Smooth muscle cell (in vitro differentiated cells): ENCODE data around the gene TMEM184A. TPM values are rescaled to one million over a fixed set of nuclear protein-coding genes. Genes with fewer than 3 reads are reported as not detected.

ENCODE experiments used
- DNase-seq: peaks from one replicate; lab custom pipeline; 2025; ENCODE audit not compliant: unreplicated experiment; lab: John Stamatoyannopoulos, UW
- H2AFZ ChIP-seq: fragments of 200-600 bp; sonication (generic); 2 replicates; pipeline ENCODE4 v1.6.0; 2016; ENCODE audit warnings: antibody characterized with exemption, low read depth, mild to moderate bottlenecking
- H3F3A ChIP-seq: fragments of 200-600 bp; sonication (generic); 2 replicates; pipeline ENCODE4 v1.6.0; 2017; ENCODE audit warnings: antibody characterized with exemption, low read depth
- H3K27ac ChIP-seq: fragments of 200-600 bp; sonication (generic); 2 replicates; pipeline ENCODE4 v1.5.1; 2016; ENCODE audit warnings: low read depth, mild to moderate bottlenecking
- H3K27me3 ChIP-seq: fragments of 200-600 bp; sonication (generic); 2 replicates; pipeline ENCODE4 v1.6.1; 2016; ENCODE audit warnings: low read depth, mild to moderate bottlenecking
- H3K36me3 ChIP-seq: fragments of 200-600 bp; sonication (generic); 2 replicates; pipeline ENCODE4 v1.5.1; 2016; ENCODE audit warnings: low read depth
- H3K4me1 ChIP-seq: fragments of 200-600 bp; sonication (generic); 2 replicates; pipeline ENCODE4 v1.5.1; 2016; ENCODE audit warnings: low read depth
- H3K4me2 ChIP-seq: fragments of 200-600 bp; sonication (generic); 2 replicates; pipeline ENCODE4 v1.6.0; 2016; ENCODE audit warnings: mild to moderate bottlenecking
- H3K4me3 ChIP-seq: fragments of 200-600 bp; sonication (generic); 2 replicates; pipeline ENCODE4 v1.5.1; 2016; ENCODE audit warnings: mild to moderate bottlenecking
- H3K79me2 ChIP-seq: fragments of 200-600 bp; sonication (generic); 2 replicates; pipeline ENCODE4 v1.6.0; 2016; ENCODE audit warnings: low read depth, mild to moderate bottlenecking
- H3K9ac ChIP-seq: fragments of 200-600 bp; sonication (generic); 2 replicates; pipeline ENCODE4 v1.6.0; 2016; ENCODE audit warnings: low read depth
- H3K9me3 ChIP-seq: fragments of 200-600 bp; sonication (generic); replicated peaks from 2 replicates; pipeline ENCODE4 v1.5.1; 2016; ENCODE audit warnings: low read depth
- H4K20me1 ChIP-seq: fragments of 200-600 bp; sonication (generic); 2 replicates; pipeline ENCODE4 v1.6.0; 2016; ENCODE audit warnings: low read depth
- WGBS: methylation state at CpG from one replicate; pipeline ENCODE4 v1.1.7; 2016; ENCODE audit warnings: low lambda C conversion rate; 5-methylcytosine and 5-hydroxymethylcytosine counted together
- polyA plus RNA-seq: library from polyadenylated mRNA; unstranded; fragments of >200 nt; fragmentation: Nextera tagmentation; extraction: Ambion mirVana; gene quantifications from 2 replicates; pipeline ENCODE4 v1.2.1, GENCODE V29; 2016
- total RNA-seq: library from RNA; depleted of rRNA; stranded (reverse); fragments of >200 nt; gene quantifications from 2 replicates; pipeline ENCODE4 v1.2.3, GENCODE V29; 2014
- TF ChIP-seq, protein P1 (sequence below): fragments of 200-600 bp; sonication (generic); IDR thresholded peaks from 2 replicates; pipeline ENCODE4 v1.5.1; 2017; ENCODE audit warnings: borderline replicate concordance, mild to moderate bottlenecking, antibody characterized with exemption; ENCODE audit not compliant: insufficient read depth, poor library complexity, severe bottlenecking

TMEM184A gene
- total RNA-seq (4.8 and 6.6 TPM in 2 replicates), polyA plus RNA-seq (1.6 and 4.5 TPM in 2 replicates)

DNA sequence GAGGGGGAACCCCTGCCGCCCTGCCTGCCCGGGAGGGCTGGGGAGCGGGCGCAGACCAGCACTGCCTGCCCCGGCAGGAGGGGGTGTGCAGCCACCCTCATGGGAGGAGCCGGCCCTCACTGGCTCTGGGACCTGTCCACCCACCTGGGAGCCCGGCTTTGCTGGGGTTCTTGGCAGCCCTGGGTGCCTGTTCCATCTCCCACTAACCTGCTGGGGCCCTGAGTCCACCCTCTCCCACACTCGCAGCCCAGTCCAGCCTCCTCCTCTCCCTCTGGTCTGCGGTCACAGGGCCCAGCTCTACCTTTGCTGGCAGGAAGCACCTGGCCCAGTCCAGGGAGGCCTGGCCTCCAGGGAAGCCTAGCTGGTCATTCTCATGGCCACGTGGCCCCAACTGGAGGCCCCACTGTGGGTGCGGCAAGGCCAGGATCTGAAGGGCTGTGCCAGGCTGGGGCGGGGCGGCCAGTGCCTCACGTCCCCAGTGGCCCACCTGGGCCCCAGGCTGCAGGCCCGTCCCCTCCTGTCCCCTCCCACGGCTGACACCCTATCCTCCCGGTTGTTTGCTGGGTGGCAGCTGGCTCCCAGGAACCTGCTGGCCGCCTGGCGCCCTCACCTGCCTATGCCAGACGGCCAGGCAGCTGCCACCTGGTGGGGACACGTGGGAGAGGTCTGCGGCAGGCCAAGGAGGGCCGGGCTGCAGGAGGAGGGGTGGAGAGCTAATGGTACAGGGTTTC lies at the start of gene TMEM184A:
TMEM184A (minus strand) TSS at position 393 of the 731 bp plus-strand sequence. CDS start 721 bp downstream, outside the sequence.
- Histone ChIP-seq H3K9ac (no peak within 1 kb of the TSS), H3K4me3 (peak within 1 kb of the TSS; percentile 18), H3K4me1 (no peaks in the 10 kb centered on the region), H3F3A (no peaks in the 10 kb centered on the region), H3K27ac (peak within 1 kb of the TSS; percentile 38), H4K20me1 (no peaks in the 10 kb centered on the region), H3K4me2 (peak within 1 kb of the TSS; percentile 62), H2AFZ (no peak within 1 kb of the TSS), H3K79me2 (no peaks in the 10 kb centered on the region), H3K36me3 (no peaks in the 10 kb centered on the region), H3K9me3 (no peaks in the 10 kb centered on the region), H3K27me3 (no peaks in the 10 kb centered on the region)
- 66% methylated on average over 19 of the region's 23 CpGs for WGBS
- no peak for DNase-seq
- TF ChIP-seq, protein P1, sequence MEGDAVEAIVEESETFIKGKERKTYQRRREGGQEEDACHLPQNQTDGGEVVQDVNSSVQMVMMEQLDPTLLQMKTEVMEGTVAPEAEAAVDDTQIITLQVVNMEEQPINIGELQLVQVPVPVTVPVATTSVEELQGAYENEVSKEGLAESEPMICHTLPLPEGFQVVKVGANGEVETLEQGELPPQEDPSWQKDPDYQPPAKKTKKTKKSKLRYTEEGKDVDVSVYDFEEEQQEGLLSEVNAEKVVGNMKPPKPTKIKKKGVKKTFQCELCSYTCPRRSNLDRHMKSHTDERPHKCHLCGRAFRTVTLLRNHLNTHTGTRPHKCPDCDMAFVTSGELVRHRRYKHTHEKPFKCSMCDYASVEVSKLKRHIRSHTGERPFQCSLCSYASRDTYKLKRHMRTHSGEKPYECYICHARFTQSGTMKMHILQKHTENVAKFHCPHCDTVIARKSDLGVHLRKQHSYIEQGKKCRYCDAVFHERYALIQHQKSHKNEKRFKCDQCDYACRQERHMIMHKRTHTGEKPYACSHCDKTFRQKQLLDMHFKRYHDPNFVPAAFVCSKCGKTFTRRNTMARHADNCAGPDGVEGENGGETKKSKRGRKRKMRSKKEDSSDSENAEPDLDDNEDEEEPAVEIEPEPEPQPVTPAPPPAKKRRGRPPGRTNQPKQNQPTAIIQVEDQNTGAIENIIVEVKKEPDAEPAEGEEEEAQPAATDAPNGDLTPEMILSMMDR = peak; percentile 33

DNA sequence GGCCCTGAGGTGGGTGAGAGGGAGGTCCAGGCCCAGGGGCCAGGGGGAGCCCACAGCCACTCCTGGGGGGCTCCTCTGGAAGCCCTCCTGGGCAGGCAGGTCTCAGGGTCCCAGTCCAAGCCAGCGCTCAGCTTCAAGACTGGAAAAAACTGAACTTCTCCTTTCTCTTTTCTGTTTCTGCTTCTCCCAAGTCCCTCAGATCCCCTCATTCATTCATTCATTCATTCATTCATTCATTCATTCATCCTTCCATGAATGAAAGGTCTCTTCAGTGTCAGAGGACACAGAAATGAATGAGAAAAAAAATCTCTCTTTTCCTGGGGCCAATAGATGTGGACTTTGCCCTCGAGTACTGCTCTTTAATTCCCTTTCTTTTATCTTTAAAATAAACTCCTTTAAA lies 48.4 kb upstream of the TMEM184A start:
- Histone ChIP-seq H3K27me3 (no peaks in the 10 kb centered on the region), H3K27ac (no peak overlapping the region), H3K4me3 (no peak overlapping the region), H3F3A (no peaks in the 10 kb centered on the region), H3K79me2 (no peaks in the 10 kb centered on the region), H3K4me1 (no peaks in the 10 kb centered on the region), H3K36me3 (no peaks in the 10 kb centered on the region), H4K20me1 (no peaks in the 10 kb centered on the region), H2AFZ (no peak overlapping the region), H3K9me3 (no peaks in the 10 kb centered on the region), H3K9ac (no peak overlapping the region), H3K4me2 (no peak overlapping the region)
- no peak for DNase-seq
- WGBS = 87% methylated on average over 2 of the region's 2 CpGs
- TF ChIP-seq, protein P1 = no peak

DNA sequence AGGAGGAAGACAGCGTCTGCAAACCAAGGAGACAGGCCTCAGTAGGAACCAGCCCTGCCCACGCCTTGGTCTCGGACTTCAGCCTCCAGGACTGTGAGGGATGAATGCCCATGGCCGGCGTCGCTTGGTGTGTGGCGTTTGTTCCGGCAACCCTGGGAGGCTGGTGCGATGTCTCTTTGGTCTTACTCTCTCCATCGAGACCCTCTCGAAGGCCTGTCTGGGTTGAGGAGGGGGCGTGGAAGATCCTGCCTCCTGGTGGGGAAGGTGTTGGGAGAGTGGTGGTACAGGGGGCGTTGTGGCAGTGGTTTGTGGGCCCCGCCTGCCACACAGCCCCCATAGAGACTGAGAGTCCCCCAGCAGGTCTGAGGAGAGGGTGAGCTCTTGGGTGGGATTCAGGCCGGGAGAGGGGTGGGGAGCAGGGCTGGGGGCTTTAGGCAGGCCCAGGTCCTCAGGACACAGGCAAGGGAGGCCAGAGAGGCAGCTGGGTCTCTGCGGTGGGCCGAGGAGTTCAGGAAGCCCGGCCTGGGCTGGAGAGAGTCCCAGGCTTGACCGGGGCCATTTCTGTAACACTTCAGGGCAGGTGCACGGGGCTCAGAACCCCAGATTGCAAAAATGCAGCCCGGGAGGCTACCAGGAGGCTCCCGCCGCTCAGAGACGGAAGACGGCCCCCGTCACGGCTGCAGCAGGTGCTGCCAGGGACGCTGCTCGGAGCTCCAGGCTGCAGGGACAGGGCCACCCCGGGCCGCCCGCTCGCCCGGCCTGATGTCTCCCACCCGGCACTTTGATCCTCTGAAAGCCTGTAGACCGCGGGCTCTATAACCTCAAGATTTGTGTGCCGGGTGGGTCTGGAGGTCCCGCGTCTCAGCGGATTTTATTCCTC lies 47.6 kb upstream of the TMEM184A start:
- H2AFZ ChIP-seq = no peak overlapping the region
- H3K9ac ChIP-seq = no peak overlapping the region

More for the DNA sequence above, 47.6 kb upstream of the TMEM184A start:
- no peak overlapping the region for H3K27ac ChIP-seq
- no peaks in the 10 kb centered on the region for H4K20me1 ChIP-seq
- H3K9me3 ChIP-seq = no peaks in the 10 kb centered on the region
- H3K4me2 ChIP-seq = no peak overlapping the region
- no peaks in the 10 kb centered on the region for H3K27me3 ChIP-seq
- no peak overlapping the region for H3K4me3 ChIP-seq
- no peaks in the 10 kb centered on the region for H3K79me2 ChIP-seq
- H3K36me3 ChIP-seq = no peaks in the 10 kb centered on the region
- TF ChIP-seq, protein P1 = no peak
- no peak for DNase-seq
- no peaks in the 10 kb centered on the region for H3K4me1 ChIP-seq
- WGBS = 94% methylated on average over 41 of the region's 41 CpGs
- H3F3A ChIP-seq = no peaks in the 10 kb centered on the region
